Endothelial cell (in vitro differentiated cells): ENCODE results near the gene CR1L. TPM values are rescaled to one million over a fixed set of nuclear protein-coding genes. Genes with fewer than 3 reads are reported as not detected.

Experiments
- DNase-seq: peaks from one replicate; pipeline ENCODE4 v3.0.0; 2021; ENCODE audit warnings: low spot score
- H3K27ac Mint-ChIP-seq: one replicate; pipeline ENCODE4 v1.8.0; 2021; ENCODE audit warnings: mixed read lengths, inconsistent platforms; ENCODE audit not compliant: unreplicated experiment
- H3K27me3 Mint-ChIP-seq: one replicate; pipeline ENCODE4 v1.8.0; 2021; ENCODE audit warnings: mild to moderate bottlenecking, moderate library complexity, mixed read lengths, inconsistent platforms; ENCODE audit not compliant: unreplicated experiment
- H3K36me3 Mint-ChIP-seq: one replicate; pipeline ENCODE4 v1.8.0; 2021; ENCODE audit warnings: mild to moderate bottlenecking, low read depth, mixed read lengths, inconsistent platforms; ENCODE audit not compliant: unreplicated experiment
- H3K4me1 Mint-ChIP-seq: one replicate; pipeline ENCODE4 v1.8.0; 2021; ENCODE audit warnings: mild to moderate bottlenecking, mixed read lengths, inconsistent platforms; ENCODE audit not compliant: unreplicated experiment
- H3K4me3 Mint-ChIP-seq: one replicate; pipeline ENCODE4 v1.8.0; 2021; ENCODE audit warnings: mild to moderate bottlenecking, mixed read lengths, inconsistent platforms; ENCODE audit not compliant: unreplicated experiment
- H3K9me3 Mint-ChIP-seq: one replicate; pipeline ENCODE4 v1.8.0; 2021; ENCODE audit warnings: mixed read lengths, inconsistent platforms; ENCODE audit not compliant: unreplicated experiment
- total RNA-seq: library from RNA; stranded (reverse); fragmentation: NEBNext Ultra II Directional; extraction: Animal tissue kit (Norgen Biotek cat#: 25700); gene quantifications from one replicate; pipeline ENCODE4 v1.2.1, GENCODE V29; 2021; ENCODE audit not compliant: unreplicated experiment
- TF ChIP-seq, protein P1 (sequence below): fragments of 200-600 bp; sonication (generic); IDR thresholded peaks from one replicate; pipeline ENCODE4 v1.5.0; 2021; ENCODE audit warnings: antibody characterized with exemption; ENCODE audit not compliant: unreplicated experiment

CR1L gene
- total RNA-seq, 1 donor from 2014 or later = 48.0 TPM

GRCh38 chr1:207754974-207755700 lies 110.2 kb downstream of the CR1L start:
- TF ChIP-seq, protein P1, sequence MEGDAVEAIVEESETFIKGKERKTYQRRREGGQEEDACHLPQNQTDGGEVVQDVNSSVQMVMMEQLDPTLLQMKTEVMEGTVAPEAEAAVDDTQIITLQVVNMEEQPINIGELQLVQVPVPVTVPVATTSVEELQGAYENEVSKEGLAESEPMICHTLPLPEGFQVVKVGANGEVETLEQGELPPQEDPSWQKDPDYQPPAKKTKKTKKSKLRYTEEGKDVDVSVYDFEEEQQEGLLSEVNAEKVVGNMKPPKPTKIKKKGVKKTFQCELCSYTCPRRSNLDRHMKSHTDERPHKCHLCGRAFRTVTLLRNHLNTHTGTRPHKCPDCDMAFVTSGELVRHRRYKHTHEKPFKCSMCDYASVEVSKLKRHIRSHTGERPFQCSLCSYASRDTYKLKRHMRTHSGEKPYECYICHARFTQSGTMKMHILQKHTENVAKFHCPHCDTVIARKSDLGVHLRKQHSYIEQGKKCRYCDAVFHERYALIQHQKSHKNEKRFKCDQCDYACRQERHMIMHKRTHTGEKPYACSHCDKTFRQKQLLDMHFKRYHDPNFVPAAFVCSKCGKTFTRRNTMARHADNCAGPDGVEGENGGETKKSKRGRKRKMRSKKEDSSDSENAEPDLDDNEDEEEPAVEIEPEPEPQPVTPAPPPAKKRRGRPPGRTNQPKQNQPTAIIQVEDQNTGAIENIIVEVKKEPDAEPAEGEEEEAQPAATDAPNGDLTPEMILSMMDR = no peak
- H3K36me3 Mint-ChIP-seq = peaks cover 14% of the 10 kb centered on the region
- H3K4me3 Mint-ChIP-seq = no peak overlapping the region
- H3K27me3 Mint-ChIP-seq = peaks cover 5% of the 10 kb centered on the region
- DNase-seq = no peak
- no peaks in the 10 kb centered on the region for H3K9me3 Mint-ChIP-seq
- no peak overlapping the region for H3K27ac Mint-ChIP-seq
- peaks cover 38% of the 10 kb centered on the region for H3K4me1 Mint-ChIP-seq

DNA sequence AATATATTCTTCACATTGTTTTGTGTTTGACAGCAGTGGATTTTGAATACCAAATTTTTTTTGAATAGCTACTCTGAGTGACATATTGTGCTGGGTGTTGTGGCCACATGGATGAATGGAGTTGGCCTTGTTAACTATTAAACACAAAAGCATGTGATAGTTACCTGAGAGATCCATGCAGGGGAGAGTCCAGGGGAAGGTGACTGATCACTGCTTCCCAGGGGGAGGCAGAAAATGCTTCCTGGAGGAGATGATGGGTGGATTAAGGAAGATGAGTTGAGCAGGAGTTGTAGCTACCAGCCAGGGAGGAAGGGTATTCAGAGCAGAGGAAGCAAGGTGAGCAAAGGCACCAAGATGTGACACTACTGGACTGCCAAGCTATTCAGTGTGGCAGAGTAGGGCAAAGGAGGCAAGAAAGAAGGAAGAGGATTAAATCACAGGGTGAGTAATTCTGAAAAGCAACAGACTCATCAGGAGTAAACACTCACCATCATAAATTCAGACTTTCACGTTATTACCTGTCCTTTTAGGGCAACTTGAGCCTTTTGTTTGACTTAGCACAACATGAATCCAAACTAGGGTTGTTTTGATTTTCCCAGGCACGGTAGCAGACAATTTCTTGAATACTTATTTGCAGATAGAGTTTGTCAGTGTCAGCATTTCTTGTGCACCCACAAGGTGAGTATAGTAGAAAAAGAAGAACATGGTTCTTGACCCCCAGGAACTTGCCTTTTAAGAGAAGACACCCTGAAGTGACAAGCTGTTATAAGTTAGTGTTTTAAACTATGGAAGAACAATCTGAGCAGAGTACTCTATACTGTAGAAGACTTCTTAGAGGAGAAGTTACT lies 111.1 kb downstream of the CR1L start:
- peaks cover 5% of the 10 kb centered on the region for H3K27me3 Mint-ChIP-seq
- H3K9me3 Mint-ChIP-seq = no peaks in the 10 kb centered on the region
- no peak for DNase-seq
- H3K4me3 Mint-ChIP-seq = no peak overlapping the region
- no peak overlapping the region for H3K27ac Mint-ChIP-seq
- H3K36me3 Mint-ChIP-seq = peaks cover 19% of the 10 kb centered on the region
- TF ChIP-seq, protein P1 = no peak
- H3K4me1 Mint-ChIP-seq = peaks cover 35% of the 10 kb centered on the region

DNA sequence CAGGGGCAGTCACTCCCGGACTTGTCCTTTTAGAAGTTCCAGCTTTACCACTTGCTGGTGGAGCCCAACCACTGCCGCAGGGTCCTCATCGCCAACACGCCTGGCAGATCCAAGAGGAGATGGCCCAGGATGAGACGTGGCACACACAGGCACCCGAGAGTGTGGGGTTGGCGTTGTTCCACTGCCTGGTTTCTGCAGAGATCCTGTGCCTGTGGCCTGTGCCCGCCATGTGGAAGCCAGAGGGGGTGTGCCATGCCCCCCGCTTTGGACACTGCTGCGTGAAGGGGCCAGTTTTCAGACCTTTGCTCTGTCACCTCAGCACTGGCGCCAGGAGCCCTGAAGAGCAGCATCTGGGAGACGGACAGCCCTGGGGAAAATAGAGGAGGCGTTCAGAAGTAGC lies 117.7 kb downstream of the CR1L start:
- H3K4me1 Mint-ChIP-seq = peaks cover 2% of the 10 kb centered on the region
- H3K36me3 Mint-ChIP-seq = peaks cover 43% of the 10 kb centered on the region
- H3K9me3 Mint-ChIP-seq = no peaks in the 10 kb centered on the region
- no peak overlapping the region for H3K27ac Mint-ChIP-seq
- DNase-seq = no peak
- TF ChIP-seq, protein P1 = no peak
- peaks cover 1% of the 10 kb centered on the region for H3K27me3 Mint-ChIP-seq
- no peak overlapping the region for H3K4me3 Mint-ChIP-seq

GRCh38 chr1:207763091-207763490 lies 118.2 kb downstream of the CR1L start:
- Mint-ChIP-seq H3K4me3 (no peak overlapping the region), H3K4me1 (peaks cover 2% of the 10 kb centered on the region), H3K27me3 (peaks cover 1% of the 10 kb centered on the region), H3K36me3 (peaks cover 43% of the 10 kb centered on the region), H3K27ac (no peak overlapping the region), H3K9me3 (no peaks in the 10 kb centered on the region)
- DNase-seq = no peak
- TF ChIP-seq, protein P1 = no peak

DNA sequence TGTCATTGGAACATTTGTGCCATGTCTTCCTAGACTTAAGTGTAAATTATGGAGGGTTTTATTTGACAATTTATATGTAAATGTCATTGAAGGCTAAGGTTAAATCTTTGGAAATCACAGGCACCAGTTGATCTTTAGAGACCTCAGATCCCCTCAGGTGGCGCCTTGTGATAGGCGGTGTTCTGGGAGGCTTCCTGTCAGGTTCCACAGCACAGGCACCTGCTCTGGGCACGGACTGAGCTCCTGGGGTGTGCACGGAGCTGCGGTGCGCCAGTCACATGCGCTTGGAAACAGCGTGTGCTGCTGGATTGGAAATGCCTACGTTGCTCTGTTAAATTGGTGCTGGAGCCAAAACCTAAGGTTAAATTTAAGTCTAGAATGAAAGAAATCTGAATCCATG lies 119.0 kb downstream of the CR1L start:
- TF ChIP-seq, protein P1 = no peak
- Mint-ChIP-seq H3K9me3 (no peaks in the 10 kb centered on the region), H3K27ac (no peak overlapping the region), H3K4me3 (no peak overlapping the region), H3K4me1 (peaks cover 2% of the 10 kb centered on the region), H3K27me3 (peaks cover 1% of the 10 kb centered on the region), H3K36me3 (peaks cover 45% of the 10 kb centered on the region)
- DNase-seq = no peak
